PC-3 (cell line): ENCODE measurements around the gene SLC13A3.

Experiments
- CTCF ChIP-seq: fragments of 300-600 bp; sonication (generic); conservative IDR thresholded peaks from 2 replicates; pipeline ENCODE4 v1.5.1; 2017; ENCODE audit warnings: antibody characterized with exemption, low read depth, mild to moderate bottlenecking, low read length
- EZH2 ChIP-seq: fragments of 300-600 bp; sonication (generic); IDR thresholded peaks from one replicate; pipeline ENCODE4 v1.6.1; 2017; ENCODE audit warnings: antibody characterized with exemption, mild to moderate bottlenecking, low read length; ENCODE audit not compliant: unreplicated experiment

GRCh38 chr20:46588532-46589511 is 62.4 kb downstream of the SLC13A3 start:
- TF ChIP-seq EZH2, result no peak
- TF ChIP-seq CTCF, result no peak
